Stimulated activated CD4-positive, alpha-beta T cell treated with anti-CD3 and anti-CD28 coated beads, Interleukin-4, amount 100 ng/mL, for 4 hours (primary cell): ENCODE measurements around the gene DMXL2.
"Not testable (repeated sequence)": the region's sequence is repeated elsewhere in the genome, so short reads cannot be mapped to it uniquely, and the experiment has no call there.

Experiments used
- DNase-seq, 2 experiments: peaks; one replicate each; pipeline ENCODE4 v3.0.0-alpha.2; 2020

Gene DMXL2

DNA sequence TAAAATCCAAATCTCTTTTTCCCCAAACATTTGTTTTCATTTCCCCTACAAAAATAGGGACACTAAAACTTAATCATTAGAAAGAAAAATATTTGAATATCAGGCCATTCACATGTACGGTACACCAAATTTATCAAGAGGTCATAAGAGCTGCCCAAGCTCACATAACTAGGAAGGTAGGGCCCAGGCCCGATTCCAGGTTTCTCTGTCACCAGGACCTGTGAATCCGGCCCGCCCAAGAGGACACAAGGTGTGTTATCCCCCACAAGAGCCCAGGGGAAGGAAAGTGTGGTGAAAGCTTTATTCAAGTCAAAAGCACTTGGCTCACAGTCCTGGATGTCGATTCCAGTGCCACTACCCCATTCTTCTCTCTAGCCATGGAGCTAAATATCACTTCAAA lies 130.6 kb downstream of the DMXL2 start:
- no peak for DNase-seq

DNA sequence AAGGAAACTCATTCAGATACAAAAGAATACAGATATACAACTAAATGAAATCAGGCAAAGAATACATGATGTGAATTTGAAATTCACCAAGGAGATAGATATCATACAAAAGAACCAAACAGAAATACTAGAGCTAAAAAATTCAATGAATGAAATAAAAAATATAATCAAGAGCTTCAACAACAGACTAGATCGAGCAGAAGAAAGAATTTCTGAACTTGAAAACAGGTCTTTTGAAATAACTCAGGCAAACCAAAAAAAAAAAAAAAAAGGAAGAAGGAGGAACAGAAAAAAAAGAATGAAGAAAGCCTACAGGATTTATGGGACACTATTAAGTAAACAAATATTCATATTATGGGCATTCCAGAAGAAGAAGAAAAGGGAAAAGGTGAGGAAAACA lies 137.8 kb downstream of the DMXL2 start:
- DNase-seq: no peak

DNA sequence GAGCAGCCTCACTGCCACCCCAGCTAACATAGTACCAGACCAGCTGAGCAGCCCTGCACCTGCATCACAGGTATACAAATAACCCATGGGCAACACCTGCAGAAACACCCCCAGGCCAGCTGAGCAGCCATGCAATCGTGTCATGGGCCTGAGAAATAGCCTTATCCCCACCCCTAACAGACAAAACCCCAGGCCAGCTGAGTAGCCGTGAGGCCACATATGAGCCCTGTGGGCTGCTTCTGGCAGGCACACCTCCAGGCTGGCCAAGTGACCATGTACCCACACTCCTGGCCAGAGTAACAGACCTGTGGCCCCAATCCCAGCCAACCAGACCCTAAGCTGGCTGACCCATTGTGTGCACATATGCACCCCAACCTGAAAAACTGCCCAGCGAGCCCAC lies 138.6 kb downstream of the DMXL2 start:
- no peak for DNase-seq

DNA sequence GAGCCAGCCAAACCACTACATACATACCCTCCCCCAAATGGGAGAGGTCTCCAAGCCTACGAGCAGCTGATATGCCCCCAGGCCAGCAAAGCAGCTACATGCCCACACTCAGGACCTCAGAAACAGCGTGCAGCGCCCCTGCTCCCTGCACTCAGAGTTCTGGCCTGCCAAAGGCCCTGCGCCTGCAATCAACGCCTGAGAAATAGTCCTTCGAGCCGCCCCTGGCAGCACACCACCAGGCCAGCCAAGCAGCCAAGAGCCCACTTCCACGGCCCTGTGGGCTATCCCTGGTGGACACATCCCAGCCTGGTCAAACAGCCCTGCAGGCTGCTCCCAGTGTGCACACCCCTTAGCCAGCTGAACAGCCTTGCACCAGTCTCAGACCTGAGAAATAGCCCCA lies 139.1 kb downstream of the DMXL2 start:
- no peak for DNase-seq

DNA sequence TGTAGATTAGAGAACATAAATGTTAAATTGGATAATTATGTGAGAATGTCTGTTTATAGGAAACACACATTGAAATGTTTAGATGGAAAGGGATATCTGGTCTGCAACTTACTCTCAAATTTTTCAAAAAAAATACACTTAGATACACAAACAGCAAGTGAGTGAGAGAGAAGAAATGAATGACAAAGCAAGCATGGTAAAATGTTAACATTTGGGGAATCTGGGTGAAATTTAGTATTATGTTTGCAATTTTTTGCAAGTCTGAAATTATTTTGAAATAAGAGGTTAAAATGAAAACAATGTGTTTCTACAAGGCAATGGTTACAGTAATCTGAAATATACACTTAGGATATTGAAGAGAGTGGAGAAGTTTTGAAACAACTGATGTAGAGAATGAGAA lies 146.8 kb downstream of the DMXL2 start:
- DNase-seq: no peak

DNA sequence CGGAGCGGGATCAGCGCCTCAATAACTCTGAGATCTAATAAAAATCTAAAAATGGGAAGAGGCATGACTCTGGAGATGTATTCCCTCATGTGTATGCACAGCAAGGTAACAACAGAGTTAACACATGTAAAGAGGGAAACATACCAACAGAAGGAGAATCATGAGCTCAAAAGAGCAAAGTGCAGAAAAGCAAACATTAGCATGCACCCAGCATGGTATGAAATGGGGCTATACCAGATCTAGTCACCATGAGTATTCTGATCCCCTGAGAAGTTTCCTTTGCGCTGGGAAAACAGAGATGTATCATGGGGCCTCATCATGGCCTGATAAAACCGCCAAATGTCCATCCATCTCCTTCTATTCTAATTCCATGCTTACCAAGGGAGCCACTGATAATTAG lies 152.1 kb downstream of the DMXL2 start:
- DNase-seq: no peak

DNA sequence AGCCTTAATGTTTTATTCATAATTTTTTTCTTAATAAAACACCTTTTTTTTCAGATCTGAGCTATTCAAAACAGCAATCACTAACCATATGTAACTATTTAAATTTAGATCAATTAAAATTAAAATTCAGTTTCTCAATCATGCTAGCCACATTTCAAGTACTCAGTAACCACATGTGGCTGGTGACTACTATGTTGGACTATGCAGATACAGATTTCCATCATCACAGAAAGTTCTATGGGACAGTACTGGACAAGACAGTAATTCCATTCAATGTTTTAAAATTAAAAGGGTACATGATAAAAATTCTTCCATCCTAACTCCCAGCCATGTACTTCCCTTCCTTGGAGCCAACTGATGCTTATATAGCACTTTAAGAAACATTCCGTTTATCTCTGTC lies 161.8 kb downstream of the DMXL2 start:
- DNase-seq: no peak

DNA sequence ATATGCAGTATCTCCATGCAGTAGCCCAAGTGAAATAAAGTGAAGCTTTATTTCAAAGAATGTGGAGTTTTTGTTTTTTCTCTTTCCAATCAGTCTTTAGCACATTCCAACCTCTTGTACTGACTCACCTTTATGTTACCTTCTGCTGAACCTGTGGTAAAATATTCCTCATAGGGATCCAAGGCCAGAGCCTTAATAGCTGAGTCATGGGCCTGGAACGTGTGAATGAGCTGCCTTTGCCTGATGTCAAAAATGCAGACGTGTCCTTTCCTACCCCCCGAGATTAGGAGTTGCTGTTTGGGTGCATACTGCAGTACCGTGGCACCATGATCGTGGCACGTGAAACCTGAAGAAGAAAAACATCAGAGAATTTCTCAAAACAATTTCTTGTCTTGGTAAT lies 172.6 kb downstream of the DMXL2 start:
- DNase-seq: no peak

DNA sequence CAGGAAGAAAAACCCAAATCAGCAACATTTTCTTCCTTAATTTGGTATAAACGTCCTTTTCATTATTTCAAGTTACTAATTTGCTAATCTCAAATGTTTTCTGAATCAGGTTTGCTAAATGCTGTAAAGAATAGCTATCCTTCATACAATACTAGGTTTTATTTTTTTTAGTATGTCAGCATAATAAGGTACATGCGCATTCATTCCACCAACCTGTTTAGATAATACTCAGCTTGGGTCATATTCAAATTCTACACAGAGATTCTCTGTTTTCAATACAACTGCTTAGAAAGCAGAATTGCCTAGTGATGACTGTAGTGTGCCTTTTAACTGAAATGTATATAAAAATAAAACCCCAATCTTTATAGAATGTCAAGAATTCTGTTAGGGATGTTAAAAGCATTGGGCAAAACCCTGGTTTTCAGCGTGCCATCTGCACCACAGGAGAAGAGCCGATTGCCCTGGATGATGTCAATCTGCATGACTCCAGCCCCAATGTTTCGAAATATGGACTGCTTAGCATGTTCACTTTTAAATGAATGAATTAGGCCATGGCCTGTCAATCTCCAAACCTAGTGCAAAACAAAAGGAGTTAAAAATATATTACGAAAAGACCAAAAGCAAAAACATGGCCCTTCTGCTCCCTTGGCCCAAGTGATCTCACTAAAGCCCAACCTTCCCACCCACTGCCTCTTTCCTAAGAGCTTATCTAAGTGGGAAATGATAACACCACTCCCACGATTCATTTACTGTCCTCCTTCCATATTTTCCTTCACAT lies 173.8 kb downstream of the DMXL2 start:
- no peak for DNase-seq

DNA sequence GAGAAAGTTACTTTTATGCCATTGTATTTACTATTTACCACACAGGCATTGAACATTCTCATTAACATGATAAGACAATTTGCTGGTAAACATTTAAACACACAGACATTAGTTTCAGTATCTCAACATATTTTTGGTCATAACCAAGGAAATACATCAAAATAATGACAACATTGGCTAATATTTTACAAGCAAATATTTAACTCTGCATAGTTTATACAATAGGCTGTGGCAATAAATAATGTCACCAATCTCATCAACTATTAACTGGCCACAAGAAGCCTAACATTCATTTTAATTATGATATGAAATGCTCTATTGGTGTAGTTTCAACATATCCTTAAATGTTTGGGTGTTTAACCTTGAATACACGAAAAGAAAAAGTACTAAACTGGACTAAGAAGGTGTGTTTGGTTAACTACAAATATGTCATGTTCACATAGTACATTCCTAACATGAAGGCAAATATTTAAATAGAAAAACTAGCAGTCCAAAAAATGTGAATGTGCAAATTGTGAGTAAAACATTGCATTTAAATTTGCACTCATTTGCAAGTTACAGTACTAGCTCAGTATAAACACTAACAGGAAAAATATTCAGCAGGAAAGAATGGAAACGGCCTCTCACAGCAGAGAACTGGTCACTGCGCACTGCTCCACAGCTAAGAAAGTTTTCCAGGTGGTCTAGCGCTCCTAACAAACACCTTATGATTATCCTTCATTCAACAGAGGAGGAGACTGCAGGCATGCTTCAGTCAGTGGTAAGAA lies 174.5 kb downstream of the DMXL2 start:
- DNase-seq: no peak

DNA sequence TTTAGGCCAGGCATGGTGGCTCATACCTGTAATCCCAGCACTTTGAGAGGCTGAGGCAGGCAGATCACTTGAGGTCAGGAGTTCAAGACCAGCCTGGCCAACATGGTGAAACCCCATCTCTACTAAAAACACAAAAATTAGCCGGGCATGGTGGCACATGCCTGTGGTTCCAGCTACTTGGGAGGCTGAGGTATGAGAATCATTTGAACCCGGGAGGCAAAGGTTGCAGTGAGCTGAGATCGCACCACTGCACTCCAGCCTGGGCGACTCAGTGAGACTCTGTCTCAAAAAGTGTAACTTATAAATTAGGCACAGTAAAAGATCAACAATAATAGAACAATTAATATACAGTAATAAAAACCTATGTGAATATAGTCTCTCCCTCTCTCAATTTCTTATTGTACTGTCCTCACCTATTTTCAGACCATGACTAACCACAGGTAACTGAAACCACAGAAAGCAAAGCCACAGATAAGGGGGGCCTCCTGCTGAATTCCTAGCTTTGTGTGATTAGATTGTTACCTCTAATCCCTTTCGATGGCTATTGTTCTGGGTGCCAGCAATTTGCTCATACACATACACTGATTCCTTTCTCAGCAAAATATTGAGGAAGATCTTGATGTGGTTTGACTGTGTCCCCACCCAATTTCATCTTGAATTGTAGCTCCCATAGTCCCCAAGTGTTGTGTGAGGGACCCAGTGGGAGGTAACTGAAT lies 176.4 kb downstream of the DMXL2 start:
- DNase-seq: not testable (repeated sequence)

DNA sequence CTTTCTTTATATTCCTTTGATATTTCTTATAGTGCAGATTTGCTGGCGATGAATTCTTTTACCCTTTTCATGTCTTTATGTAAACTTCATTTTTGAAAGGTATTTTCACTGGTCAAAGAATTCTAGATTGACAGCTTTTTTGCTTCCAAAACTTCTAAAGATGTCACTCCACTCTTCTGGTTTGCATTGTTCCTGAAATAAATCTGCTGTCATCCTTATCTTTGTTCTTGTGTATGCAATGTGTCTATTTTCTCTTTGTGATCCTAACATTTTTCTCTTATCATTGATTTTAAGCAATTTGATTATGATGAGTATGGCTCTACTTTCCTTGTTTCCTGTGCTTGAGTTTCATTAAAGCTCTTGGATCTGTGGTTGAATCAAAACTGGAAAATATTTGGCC lies 177.8 kb downstream of the DMXL2 start:
- DNase-seq: no peak

DNA sequence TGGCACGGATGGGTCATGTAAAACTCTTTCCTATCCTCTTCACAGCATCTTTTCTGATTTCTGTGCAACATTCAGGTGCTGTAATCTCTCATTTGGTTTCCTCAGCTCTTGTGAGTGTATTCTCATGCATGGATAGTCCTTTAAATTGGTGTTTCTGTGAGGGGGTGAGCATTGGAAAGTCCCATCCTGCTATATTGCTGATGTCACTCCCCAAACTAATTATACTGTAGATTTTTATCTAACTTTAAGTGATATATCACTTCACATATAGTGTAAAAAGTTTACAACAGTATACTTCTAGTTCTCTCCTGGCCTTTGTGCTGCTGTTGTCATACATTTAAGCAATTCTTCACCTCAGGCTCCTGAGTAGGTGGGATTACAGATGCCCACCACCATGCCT lies 178.5 kb downstream of the DMXL2 start:
- DNase-seq: no peak

DNA sequence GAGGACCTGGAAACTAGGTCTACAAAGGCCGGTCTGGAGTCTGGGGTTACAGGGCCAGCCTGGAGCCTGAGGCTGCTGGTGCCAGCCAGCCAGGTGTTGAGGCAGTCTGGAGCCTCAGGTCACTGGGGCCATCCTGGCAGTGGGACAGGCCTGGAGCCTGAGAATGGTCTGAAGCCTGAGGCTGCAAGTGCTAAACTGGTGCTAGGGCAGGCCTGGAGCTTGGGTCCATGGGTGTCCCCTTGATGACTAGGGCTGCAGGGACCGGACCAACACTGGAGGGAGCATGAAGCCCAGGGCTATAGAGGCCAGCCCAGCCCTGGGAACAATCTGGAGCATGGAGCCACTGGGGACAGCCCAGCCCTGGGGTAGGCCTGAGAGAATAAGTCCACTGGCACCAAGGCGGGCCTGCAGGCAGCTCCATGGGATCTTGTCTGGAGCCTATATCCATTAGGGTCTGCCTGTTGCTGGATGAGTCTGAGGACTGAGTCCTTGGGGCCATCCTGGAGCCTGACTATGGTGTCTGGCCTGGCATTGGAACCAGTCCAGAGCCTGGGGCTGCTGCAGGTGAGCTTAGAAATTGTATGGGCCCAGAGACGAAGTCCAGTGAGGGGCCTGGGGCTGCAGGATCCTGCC lies 179.2 kb downstream of the DMXL2 start:
- no peak for DNase-seq

DNA sequence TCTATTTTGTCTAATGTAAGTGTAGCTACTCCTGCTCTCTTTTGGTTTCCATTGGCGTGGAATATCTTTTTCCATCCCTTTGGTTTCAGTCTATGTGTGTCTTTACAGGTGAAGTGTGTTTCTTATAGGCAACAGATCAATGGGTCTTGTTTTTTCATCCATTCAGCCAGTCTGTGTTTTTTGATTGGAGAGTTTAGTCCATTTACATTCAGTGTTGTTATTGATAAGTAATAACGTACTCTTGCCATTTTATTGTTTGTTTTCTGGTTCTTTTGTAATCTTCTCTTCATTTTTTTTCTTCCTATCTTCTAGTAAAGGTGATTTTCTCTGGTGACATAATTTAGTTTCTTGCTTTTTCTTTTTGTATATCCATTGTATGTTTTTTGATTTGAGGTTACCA lies 184.0 kb downstream of the DMXL2 start:
- DNase-seq: no peak

DNA sequence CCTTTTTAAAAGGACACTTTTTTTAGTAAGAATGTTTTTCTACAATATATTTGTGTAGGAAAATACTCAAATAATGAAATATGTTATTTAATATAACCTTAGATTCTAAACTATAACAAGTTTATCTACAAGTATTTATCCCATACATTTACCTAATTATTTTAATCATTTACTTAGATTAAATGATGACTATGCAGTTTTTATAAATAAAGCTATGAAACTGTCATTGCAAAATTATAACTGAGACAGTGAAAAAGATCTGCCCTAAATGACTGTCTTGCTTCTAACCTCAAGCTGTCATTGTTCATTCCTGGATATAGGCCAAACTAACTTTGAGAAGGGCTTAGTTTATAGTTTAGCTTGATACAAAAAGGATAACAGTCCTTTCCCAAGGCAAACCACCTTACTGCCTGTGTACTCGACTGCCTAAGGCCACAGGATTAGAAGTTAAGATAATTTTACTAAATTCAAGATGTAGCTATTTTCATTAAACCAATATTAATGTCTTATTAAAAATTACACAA lies 197.0 kb downstream of the DMXL2 start:
- DNase-seq: no peak

DNA sequence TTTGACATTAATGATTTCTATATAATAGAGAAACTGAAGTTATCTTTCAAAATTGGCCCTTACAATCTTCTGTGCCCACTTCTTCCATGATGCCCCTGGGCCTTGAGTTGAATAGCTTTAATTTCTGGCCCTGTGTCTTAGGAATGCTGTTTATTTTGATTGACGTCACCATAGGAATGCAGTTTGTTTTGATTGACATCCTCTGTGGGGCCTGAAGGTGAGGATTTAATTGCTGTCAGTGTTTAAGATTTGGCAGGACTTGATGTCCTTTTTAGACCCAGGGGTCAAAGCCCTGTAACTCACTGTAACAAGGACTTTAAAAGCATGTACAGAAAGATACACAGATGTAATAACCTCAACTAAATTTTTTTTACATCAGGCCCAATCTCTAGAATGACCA lies 197.8 kb downstream of the DMXL2 start:
- DNase-seq: no peak

DNA sequence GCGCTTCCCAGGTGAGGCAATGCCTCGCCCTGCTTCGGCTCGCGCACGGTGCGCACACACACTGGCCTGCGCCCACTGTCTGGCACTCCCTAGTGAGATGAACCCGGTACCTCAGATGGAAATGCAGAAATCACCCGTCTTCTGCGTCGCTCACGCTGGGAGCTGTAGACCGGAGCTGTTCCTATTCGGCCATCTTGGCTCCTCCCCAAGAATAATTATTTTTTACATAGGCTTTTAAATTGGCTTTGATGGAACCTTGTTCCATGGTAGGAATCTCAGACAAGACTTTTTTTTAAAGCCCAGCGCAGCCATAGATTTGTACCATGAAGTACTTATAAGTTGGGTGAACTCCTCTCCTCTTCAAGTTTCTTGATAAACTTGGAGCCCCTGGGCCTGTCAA lies 199.5 kb downstream of the DMXL2 start:
- DNase-seq: not testable (repeated sequence)

DNA sequence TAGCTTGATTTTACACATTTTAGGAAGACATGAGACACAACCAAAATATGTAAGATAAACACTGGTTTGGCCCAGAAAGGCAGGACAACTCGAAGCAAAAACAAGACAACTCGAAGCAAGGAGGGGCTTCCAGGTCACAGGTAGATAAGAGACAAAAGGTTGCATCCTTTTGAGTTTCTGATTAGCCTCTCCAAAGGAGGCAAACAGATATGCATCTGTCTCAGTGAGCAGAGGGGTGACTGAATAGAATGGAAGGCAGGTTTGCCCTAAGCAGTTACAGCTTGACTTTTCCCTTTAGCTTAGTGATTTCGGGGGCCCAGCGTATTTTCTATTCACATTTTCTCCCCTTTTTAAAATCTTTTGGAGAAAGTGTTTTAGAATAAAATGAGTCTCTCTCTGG lies 206.4 kb downstream of the DMXL2 start:
- DNase-seq: no peak

DNA sequence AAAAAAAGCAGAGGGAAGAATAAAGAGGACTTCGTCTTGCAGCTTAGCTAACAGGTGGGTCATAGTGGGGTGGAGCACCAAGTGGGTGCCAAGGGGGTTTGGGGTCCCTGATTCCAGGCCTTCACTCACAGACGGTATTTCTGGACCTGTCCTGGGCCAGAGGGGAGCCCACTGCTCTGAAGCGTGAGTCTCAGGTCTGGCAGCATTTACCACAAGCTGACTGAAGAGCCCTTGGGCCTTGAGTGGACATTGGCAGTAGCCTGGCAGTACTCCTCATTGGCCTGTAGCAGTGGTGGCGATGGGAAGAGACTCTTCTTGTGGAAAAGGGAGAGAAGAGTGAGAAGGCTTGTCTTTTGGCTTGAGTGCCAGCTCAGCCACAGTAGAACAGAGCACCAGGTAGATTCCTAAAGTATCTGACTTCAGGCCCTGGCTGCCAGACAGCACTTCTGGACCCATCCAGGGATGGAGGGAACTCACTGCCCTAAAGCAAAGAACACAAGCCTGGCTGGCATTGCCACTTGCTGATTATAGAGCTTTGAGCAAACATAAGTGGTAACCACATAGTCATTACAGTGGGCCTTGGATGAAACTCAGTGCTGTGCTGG lies 208.2 kb downstream of the DMXL2 start:
- no peak for DNase-seq

DNA sequence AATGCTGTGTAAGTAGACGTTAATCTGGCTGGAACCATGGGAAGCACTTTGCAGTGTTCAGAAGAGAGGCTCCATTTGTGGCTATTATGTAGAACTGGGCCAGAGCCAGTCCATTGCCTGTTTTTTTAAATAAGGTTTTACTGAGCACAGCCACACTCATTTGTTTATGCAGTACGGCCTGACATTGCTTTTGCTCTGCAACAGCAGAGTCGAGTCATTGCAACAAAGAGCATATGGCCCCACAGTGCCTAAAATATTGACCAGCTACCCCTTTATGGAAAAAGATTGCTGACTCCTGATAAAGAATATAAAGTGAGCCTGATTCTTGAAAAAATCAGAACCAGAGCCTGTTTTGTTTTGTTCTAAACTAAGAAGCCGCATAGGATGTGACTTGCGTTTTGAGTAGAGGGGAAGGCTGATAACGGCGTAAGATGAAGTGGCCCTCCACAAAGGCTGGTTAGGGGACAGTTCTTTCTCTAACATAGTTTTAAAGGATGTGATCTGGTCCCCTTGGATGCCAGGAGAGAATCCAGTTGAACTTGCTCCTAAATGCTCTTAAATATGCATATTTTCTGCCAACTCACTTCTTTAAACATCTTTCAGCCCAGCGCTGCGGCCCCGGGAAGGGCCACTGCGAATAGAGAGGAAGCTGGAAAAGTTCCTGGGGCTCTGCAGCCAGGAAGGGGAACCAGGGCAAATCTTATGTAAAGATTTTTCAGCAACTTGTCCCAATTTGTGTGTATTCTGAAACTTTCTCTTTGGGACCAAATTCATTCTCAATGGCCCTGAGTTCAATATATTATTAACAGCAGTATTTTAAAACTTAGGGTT lies 216.7 kb downstream of the DMXL2 start:
- no peak for DNase-seq
